Measurements from ENCODE around the gene SPTSSB.

- TF ChIP-seq CTCF (IDR thresholded peaks at IDR 0.05) (no peak), POLR2A (IDR thresholded peaks at IDR 0.05) (no peak)
These were observed 37.6 kb downstream of the SPTSSB start for GRCh38 chr3:161333696-161334095.

Data from right lobe of liver (tissue), 4 donors.